Chondrocyte (in vitro differentiated cells): Measurements from ENCODE around the gene ZNF737. TPM values are rescaled to one million over a fixed set of nuclear protein-coding genes. Genes with fewer than 3 reads are reported as not detected.
A peak's percentile ranks its signal among the peaks of the same experiment; 100 is the strongest.
"Not testable (repeated sequence)": the region's sequence is repeated elsewhere in the genome, so short reads cannot be mapped to it uniquely, and the experiment has no call there.

Experiments
- DNase-seq: peaks from one replicate; pipeline ENCODE4 v3.0.0; 2021; ENCODE audit warnings: mixed read lengths, low spot score
- H3K27ac Mint-ChIP-seq: one replicate; pipeline ENCODE4 v1.8.0; 2021; ENCODE audit warnings: mild to moderate bottlenecking, moderate library complexity, mixed read lengths; ENCODE audit not compliant: unreplicated experiment
- H3K27me3 Mint-ChIP-seq: 2 replicates; pipeline ENCODE4 v1.8.0; 2021; ENCODE audit warnings: low read depth, mixed read lengths
- H3K36me3 Mint-ChIP-seq: 2 replicates; pipeline ENCODE4 v1.8.0; 2021; ENCODE audit warnings: low read depth, mixed read lengths
- H3K4me1 Mint-ChIP-seq: 2 replicates; pipeline ENCODE4 v1.8.0; 2021; ENCODE audit warnings: low read depth, mild to moderate bottlenecking, mixed read lengths
- H3K4me3 Mint-ChIP-seq: one replicate; pipeline ENCODE4 v1.8.0; 2021; ENCODE audit warnings: mild to moderate bottlenecking, moderate library complexity, mixed read lengths; ENCODE audit not compliant: unreplicated experiment
- H3K9me3 Mint-ChIP-seq: 2 replicates; pipeline ENCODE4 v1.8.0; 2021; ENCODE audit warnings: low read depth, mixed read lengths
- CTCF ChIP-seq: fragments of 200-600 bp; sonication (generic); IDR thresholded peaks from 2 replicates; pipeline ENCODE4 v1.5.0; 2021; ENCODE audit warnings: antibody characterized with exemption, mild to moderate bottlenecking, moderate library complexity
- long read RNA-seq: library from polyadenylated mRNA; stranded (forward); transcript quantifications from one replicate; pipeline ENCODE4 v2.0.0, GENCODE V29; 2021
- total RNA-seq: library from RNA; stranded (reverse); gene quantifications from 3 replicates; pipeline ENCODE4 v1.2.1, GENCODE V29; 2021

The ZNF737 gene
- 5.8 to 14.7 TPM (median 7.0 TPM) in 3 replicates for total RNA-seq
- long read RNA-seq, partial matches to known transcripts: 0 of 2 reads
- long read RNA-seq, other reads (novel, unspliced or antisense): 2 of 2 reads

GRCh38 chr19:20565321-20566018, at the start of gene ZNF737:
TSS of gene ZNF737 (minus strand) at chr19:20565781. CDS start at chr19:20565640, 141 bp downstream.
- peak; percentile 75 for TF ChIP-seq CTCF
- DNase-seq: peak; percentile 97
- Mint-ChIP-seq H3K27ac (peak within 1 kb of the TSS; percentile 99), H3K36me3 (peaks cover 32% of the 10 kb centered on the region), H3K9me3 (peaks cover 41% of the 10 kb centered on the region), H3K4me3 (peak within 1 kb of the TSS; percentile 98), H3K27me3 (no peaks in the 10 kb centered on the region), H3K4me1 (peaks cover 19% of the 10 kb centered on the region)

- H3K4me3 Mint-ChIP-seq, DNase-seq, H3K36me3 Mint-ChIP-seq, H3K27ac Mint-ChIP-seq, H3K27me3 Mint-ChIP-seq, H3K4me1 Mint-ChIP-seq: not testable (repeated sequence)
- peaks cover 68% of the 10 kb centered on the region for H3K9me3 Mint-ChIP-seq
These were observed 49.4 kb upstream of the ZNF737 start for GRCh38 chr19:20614971-20615370.

- Mint-ChIP-seq H3K9me3 (peaks cover 69% of the 10 kb centered on the region), H3K36me3 (peaks cover 2% of the 10 kb centered on the region)
These were observed 47.2 kb upstream of the ZNF737 start for GRCh38 chr19:20612711-20613316.

GRCh38 chr19:20611866-20612265, 46.3 kb upstream of the ZNF737 start:
- peaks cover 64% of the 10 kb centered on the region for H3K9me3 Mint-ChIP-seq
- no peak overlapping the region for H3K4me3 Mint-ChIP-seq
- no peaks in the 10 kb centered on the region for H3K4me1 Mint-ChIP-seq
- no peak overlapping the region for H3K27ac Mint-ChIP-seq
- no peak for TF ChIP-seq CTCF
- DNase-seq: no peak
- H3K27me3 Mint-ChIP-seq: no peaks in the 10 kb centered on the region
- H3K36me3 Mint-ChIP-seq: peaks cover 2% of the 10 kb centered on the region

More at GRCh38 chr19:20612711-20613316, 47.2 kb upstream of the ZNF737 start:
- Mint-ChIP-seq H3K4me3 (no peak overlapping the region), H3K27me3 (no peaks in the 10 kb centered on the region), H3K4me1 (no peaks in the 10 kb centered on the region), H3K27ac (no peak overlapping the region)
- DNase-seq: no peak
- TF ChIP-seq CTCF: no peak

GRCh38 chr19:20607943-20608342, 42.4 kb upstream of the ZNF737 start:
- H3K4me3 Mint-ChIP-seq: no peak overlapping the region
- no peak for TF ChIP-seq CTCF
- DNase-seq: no peak
- H3K9me3 Mint-ChIP-seq: peaks cover 57% of the 10 kb centered on the region
- H3K36me3 Mint-ChIP-seq: no peaks in the 10 kb centered on the region
- no peaks in the 10 kb centered on the region for H3K4me1 Mint-ChIP-seq
- no peak overlapping the region for H3K27ac Mint-ChIP-seq
- H3K27me3 Mint-ChIP-seq: no peaks in the 10 kb centered on the region
